Sigmoid colon (tissue), 4 donors: ENCODE measurements around the gene MAML1.

Source experiments
- EP300 ChIP-seq, 4 donors: sonication (generic); formaldehyde crosslinking; IDR thresholded peaks; one replicate each; pipeline ENCODE4 v1.6.1; 2017; ENCODE audit warnings: antibody characterized with exemption in 4 of 4
- POLR2AphosphoS5 ChIP-seq, 4 donors: sonication (generic); formaldehyde crosslinking; IDR thresholded peaks; one replicate each; pipeline ENCODE4 v1.6.1; 2017; ENCODE audit warnings: antibody characterized with exemption in 4 of 4

DNA sequence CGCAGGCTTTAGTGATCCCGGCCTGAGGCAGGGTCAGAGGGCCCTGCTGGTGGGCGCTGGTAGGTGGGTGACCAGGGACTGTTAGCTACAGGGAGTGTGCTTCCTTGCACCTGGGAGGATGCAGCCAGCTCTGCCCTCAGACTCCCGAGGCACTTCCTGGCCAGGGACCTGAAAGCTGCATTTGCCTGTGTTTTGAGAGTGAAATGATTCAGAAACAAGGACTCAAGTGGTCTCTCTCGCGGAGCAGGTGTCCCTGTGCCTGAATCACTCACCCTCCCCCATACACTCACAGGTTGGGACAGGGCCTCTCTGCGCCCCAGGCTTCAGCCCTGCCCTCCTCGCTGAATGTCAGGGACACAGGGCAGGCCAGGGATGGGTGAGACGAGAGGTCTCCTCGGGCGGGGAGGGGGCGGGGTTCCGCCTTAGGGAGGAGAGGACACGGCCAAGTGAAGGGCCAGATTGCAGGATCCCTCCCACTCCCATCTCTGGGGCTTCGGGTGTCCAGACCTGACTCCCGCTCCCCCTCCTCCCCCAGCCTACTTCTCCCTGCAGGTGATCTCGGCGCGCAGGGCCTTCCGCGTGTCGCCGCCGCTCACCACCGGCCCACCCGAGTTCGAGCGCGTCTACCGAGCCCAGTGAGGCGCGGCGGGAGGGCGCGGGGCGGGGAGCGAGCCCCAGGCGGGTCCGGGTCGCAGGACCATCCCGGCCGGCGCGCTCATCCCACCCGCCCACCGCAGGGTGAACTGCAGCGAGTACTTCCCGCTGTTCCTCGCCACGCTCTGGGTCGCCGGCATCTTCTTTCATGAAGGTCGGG, 62.6 kb downstream of the MAML1 start:
- TF ChIP-seq POLR2AphosphoS5 (IDR thresholded peaks at IDR 0.05) (no peak), EP300 (IDR thresholded peaks at IDR 0.05) (no peak)
